GM12878 (cell line): ENCODE data around the gene PACS1. TPM values are rescaled to one million over a fixed set of nuclear protein-coding genes. Genes with fewer than 3 reads are reported as not detected.

Experiments
- ATAC-seq: fragments of 200-7000 bp; cut with Tn5 transposase; 3 replicates; pipeline ENCODE4 v1.9.1; 2020; ENCODE audit warnings: mild to moderate bottlenecking, moderate library complexity
- BruUV-seq: library from RNA; stranded (reverse); fragments of 400-500 nt; replicated peaks from 2 replicates; lab custom pipeline; 2021; lab: Mats Ljungman, UMichigan
- CTCF ChIA-PET: fragments of 300-600 bp; sonication (Branson Sonifier 250); formaldehyde crosslinking; extraction: SDS; loops from one replicate; lab custom pipeline; 2021; ENCODE audit warnings: inconsistent platforms; lab: Yijun Ruan, JAX
- POLR2A ChIA-PET: fragments of 350-600 bp; formaldehyde crosslinking; extraction: SDS; loops from one replicate; lab custom pipeline; 2021; ENCODE audit warnings: inconsistent platforms; lab: Charles Lee
- RAD21 ChIA-PET: fragments of 300-600 bp; sonication (Branson Sonifier 250); formaldehyde crosslinking; loops from one replicate; lab custom pipeline; 2023; ENCODE audit warnings: antibody characterized with exemption; ENCODE audit not compliant: unreplicated experiment; lab: Charles Lee
- SMC1A ChIA-PET: fragments of 300-600 bp; sonication (Branson Sonifier 250); formaldehyde crosslinking; loops from one replicate; lab custom pipeline; 2023; ENCODE audit not compliant: unreplicated experiment, uncharacterized antibody; lab: Charles Lee
- DNase-seq: peaks from one replicate; pipeline ENCODE4 v3.0.0-alpha.2; 2011; ENCODE audit warnings: low read depth, low spot score
- FAIRE-seq: peaks from 3 replicates; lab custom pipeline; 2011; peaks lifted over from hg19 to GRCh38; lab: Jason Lieb, UNC
- H2AFZ ChIP-seq: 2 replicates; pipeline ENCODE4 v1.6.0; 2011; ENCODE audit warnings: low read depth, low read length, control low read depth; ENCODE audit not compliant: control insufficient read depth
- H3K27ac ChIP-seq: 2 replicates; pipeline ENCODE4 v1.5.1; 2011; ENCODE audit warnings: control low read depth; ENCODE audit not compliant: control insufficient read depth, insufficient read depth
- H3K27me3 ChIP-seq, 2 experiments: replicated peaks in 1 of 2; 2 replicates each; pipeline versions ENCODE4 v1.6.0 to v1.6.1; 2011; ENCODE audit warnings: low read length in 1 of 2; ENCODE audit not compliant: control insufficient read depth in 2 of 2, insufficient read depth in 2 of 2
- H3K36me3 ChIP-seq, 2 experiments: 2 replicates each; pipeline ENCODE4 v1.5.1; 2011; ENCODE audit warnings: low read length in 1 of 2; ENCODE audit not compliant: control insufficient read depth in 2 of 2, insufficient read depth in 2 of 2
- H3K4me1 ChIP-seq: 2 replicates; pipeline ENCODE4 v1.6.1; 2011; ENCODE audit warnings: mild to moderate bottlenecking, low read length, moderate library complexity, mixed read lengths; ENCODE audit not compliant: control insufficient read depth, insufficient read depth
- H3K4me2 ChIP-seq: 2 replicates; pipeline ENCODE4 v1.6.0; 2011; ENCODE audit warnings: control low read depth; ENCODE audit not compliant: control insufficient read depth, insufficient read depth
- H3K4me3 ChIP-seq: fragments of 200-600 bp; sonication (generic); 2 replicates; pipeline ENCODE4 v1.5.1; 2016
- H3K79me2 ChIP-seq: 2 replicates; pipeline ENCODE4 v1.6.0; 2011; ENCODE audit warnings: low read length; ENCODE audit not compliant: control insufficient read depth, insufficient read depth
- H3K9ac ChIP-seq: 2 replicates; pipeline ENCODE4 v1.8.0; 2011; ENCODE audit warnings: low read length, control low read depth, mixed read lengths; ENCODE audit not compliant: control insufficient read depth, insufficient read depth
- H3K9me3 ChIP-seq: replicated peaks from 3 replicates; pipeline ENCODE4 v1.5.1; 2011; ENCODE audit warnings: mild to moderate bottlenecking, low read length; ENCODE audit not compliant: control insufficient read depth, insufficient read depth
- H4K20me1 ChIP-seq: 2 replicates; pipeline ENCODE4 v1.6.0; 2011; ENCODE audit not compliant: control insufficient read depth, insufficient read depth
- DPF2 ChIP-seq: fragments of 450-650 bp; IDR thresholded peaks from 2 replicates; pipeline ENCODE4 v1.6.1; 2017; ENCODE audit warnings: mild to moderate bottlenecking
- FOS ChIP-seq: IDR thresholded peaks from 3 replicates; pipeline ENCODE4 v1.6.1; 2011; ENCODE audit warnings: borderline replicate concordance; ENCODE audit not compliant: insufficient read length; ENCODE audit errors: extremely low read depth
- MTA2 ChIP-seq: fragments of 450-650 bp; IDR thresholded peaks from 2 replicates; pipeline ENCODE4 v1.6.1; 2016; ENCODE audit warnings: low read depth, mild to moderate bottlenecking, moderate library complexity
- MYB ChIP-seq: fragments of 150-350 bp; IDR thresholded peaks from 2 replicates; pipeline ENCODE4 v1.6.1; 2014; ENCODE audit warnings: mild to moderate bottlenecking, low read depth, low read length, borderline replicate concordance
- MYC ChIP-seq: IDR thresholded peaks from 2 replicates; pipeline ENCODE4 v1.6.1; 2011; ENCODE audit warnings: mild to moderate bottlenecking, low read length, moderate library complexity, inconsistent platforms; ENCODE audit not compliant: insufficient read depth, insufficient replicate concordance, insufficient read length, severe bottlenecking
- NFYB ChIP-seq: IDR thresholded peaks from 2 replicates; pipeline ENCODE4 v1.6.1; 2011; ENCODE audit warnings: low read depth, mild to moderate bottlenecking, low read length, improper control_type of control experiment, moderate library complexity; ENCODE audit not compliant: insufficient read depth
- NKRF ChIP-seq: fragments of 450-650 bp; conservative IDR thresholded peaks from 2 replicates; pipeline ENCODE4 v1.6.1; 2017; ENCODE audit warnings: mild to moderate bottlenecking, moderate library complexity
- NR2F1 ChIP-seq: fragments of 450-650 bp; conservative IDR thresholded peaks from 2 replicates; pipeline ENCODE4 v1.6.1; 2017; ENCODE audit warnings: mild to moderate bottlenecking
- PAX8 ChIP-seq: fragments of 450-650 bp; IDR thresholded peaks from 2 replicates; pipeline ENCODE4 v1.6.1; 2017; ENCODE audit warnings: mild to moderate bottlenecking, moderate library complexity
- POLR2AphosphoS2 ChIP-seq: IDR thresholded peaks from 2 replicates; pipeline ENCODE4 v1.6.1; 2011; ENCODE audit warnings: low read depth, mild to moderate bottlenecking, low read length, improper control_type of control experiment, moderate library complexity
- POLR2AphosphoS5 ChIP-seq: IDR thresholded peaks from 2 replicates; pipeline ENCODE4 v1.6.1; 2011; ENCODE audit warnings: mild to moderate bottlenecking, low read length, inconsistent platforms
- SIN3A ChIP-seq: IDR thresholded peaks from 2 replicates; pipeline ENCODE4 v1.6.1; 2012; ENCODE audit warnings: low read depth, low read length, improper control_type of control experiment
- SMAD1 ChIP-seq: fragments of 450-650 bp; IDR thresholded peaks from 2 replicates; pipeline ENCODE4 v1.6.1; 2018; ENCODE audit warnings: mild to moderate bottlenecking, low read depth; ENCODE audit not compliant: partially characterized antibody
- SMAD5 ChIP-seq: IDR thresholded peaks from 2 replicates; pipeline ENCODE4 v1.6.1; 2016; ENCODE audit warnings: antibody characterized with exemption, low read depth
- STAT3 ChIP-seq: IDR thresholded peaks from 2 replicates; pipeline ENCODE4 v1.6.1; 2011; ENCODE audit warnings: low read depth, low read length, improper control_type of control experiment
- TARDBP ChIP-seq: IDR thresholded peaks from 2 replicates; pipeline ENCODE4 v1.6.1; 2016; ENCODE audit warnings: borderline replicate concordance
- ZNF217 ChIP-seq: fragments of 450-650 bp; IDR thresholded peaks from 2 replicates; pipeline ENCODE4 v1.6.1; 2017; ENCODE audit warnings: antibody characterized with exemption, mild to moderate bottlenecking
- ZNF384 ChIP-seq: IDR thresholded peaks from 2 replicates; pipeline ENCODE4 v1.6.1; 2012; ENCODE audit warnings: low read depth, mild to moderate bottlenecking, low read length, improper control_type of control experiment, borderline replicate concordance
- WGBS: methylation state at CpG from one replicate; pipeline ENCODE4 v1.1.6; 2016; ENCODE audit warnings: low lambda C conversion rate; ENCODE audit not compliant: insufficient replicate concordance, insufficient coverage; ENCODE audit errors: missing lambda C conversion rate; 5-methylcytosine and 5-hydroxymethylcytosine counted together
- in situ Hi-C: fragments of 300-500 bp; cut with MboI; formaldehyde crosslinking; loops from 9 replicates; pipeline ENCODE4 v1.14.3; 2018; ENCODE audit warnings: mixed read lengths
- intact Hi-C: fragments of 100-400 bp; cut with micrococcal nuclease; formaldehyde crosslinking; loops from one replicate; pipeline ENCODE4 v1.14.2; 2022; ENCODE audit not compliant: unreplicated experiment
- polyA plus RNA-seq, 11 experiments: library from polyadenylated mRNA; depleted of rRNA in 4 of 11; unstranded in 6 of 11; stranded (reverse) in 5 of 11; fragments of >200 nt; fragmentation: Nextera tagmentation in 4 of 11; fragmentation: Illumina TruSeq in 1 of 11; extraction: Ambion mirVana in 4 of 11; extraction: Trizol in 1 of 11; gene quantifications; 1 replicate in 1 of 11; 2 replicates in 10 of 11; pipeline versions ENCODE4 v1.2.1 to v1.2.3, GENCODE V29; 2011 to 2016; ENCODE audit warnings: inconsistent platforms in 2 of 11, missing spikeins in 2 of 11, low read depth in 1 of 11
- total RNA-seq, 4 experiments: library from RNA; depleted of rRNA in 3 of 4; stranded (reverse); fragments of >200 nt in 3 of 4; fragmentation: Illumina TruSeq in 1 of 4; extraction: Trizol in 1 of 4; gene quantifications; 2 replicates each; pipeline versions ENCODE4 v1.2.1 to v1.2.3, GENCODE V29; 2013 to 2021

The PACS1 gene
- total and polyA plus RNA-seq, 10 of the 15 experiments (the other 5 are each of a cell fraction or from before 2014, with no cell fraction given): 1.1 to 74.3 (median 17.9) TPM

DNA sequence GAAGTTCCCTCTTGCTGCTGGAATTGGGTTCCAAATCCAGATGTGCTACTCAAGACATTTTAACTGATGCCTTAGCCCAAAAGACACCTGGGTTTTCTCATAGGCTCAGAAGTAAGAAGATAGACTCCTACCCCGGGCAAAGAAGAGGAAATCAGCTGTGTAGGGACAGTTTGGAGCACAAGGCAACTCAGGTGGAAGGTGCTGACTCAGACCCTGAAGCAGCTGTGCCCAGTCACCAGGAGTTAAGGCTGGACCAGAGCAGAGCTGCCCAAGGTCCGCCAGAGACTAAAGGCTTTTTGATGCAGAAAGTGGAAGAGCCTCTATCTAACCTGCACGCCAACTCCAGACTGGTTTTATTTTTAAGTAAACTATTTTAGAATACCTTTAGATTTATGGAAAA is 177.7 kb downstream of the PACS1 start:
- no peak overlapping the region for H2AFZ ChIP-seq
- peaks cover 2 to 13% of the 10 kb centered on the region in 2 experiments; a peak in 3 of 4 replicates for H3K36me3 ChIP-seq
- in situ Hi-C loops (no loop called here), intact Hi-C loops (no loop called here)
- WGBS: 59% methylated on average over 3 of the region's 3 CpGs
- H3K27me3 ChIP-seq: no peaks in the 10 kb centered on the region
- DNase-seq: no peak
- no TSS peak for BruUV-seq
- no peak for ATAC-seq
- H3K27ac ChIP-seq: no peak overlapping the region
- H3K9me3 ChIP-seq: no peaks in the 10 kb centered on the region
- H3K9ac ChIP-seq: no peak overlapping the region
- H4K20me1 ChIP-seq: no peaks in the 10 kb centered on the region
- ChIA-PET RAD21 (no interaction called here), CTCF (no interaction called here), SMC1A (no interaction called here), POLR2A (no interaction called here)
- H3K79me2 ChIP-seq: no peaks in the 10 kb centered on the region
- TF ChIP-seq SMAD5: no peak
- no peak for TF ChIP-seq POLR2AphosphoS5
- no peak for TF ChIP-seq FOS
- TF ChIP-seq ZNF384: no peak
- TF ChIP-seq STAT3: no peak
- no peak for TF ChIP-seq DPF2
- TF ChIP-seq POLR2AphosphoS2: no peak
- no peaks in the 10 kb centered on the region for H3K4me1 ChIP-seq
- H3K4me2 ChIP-seq: no peak overlapping the region
- no peak for FAIRE-seq
- no peak overlapping the region for H3K4me3 ChIP-seq

DNA sequence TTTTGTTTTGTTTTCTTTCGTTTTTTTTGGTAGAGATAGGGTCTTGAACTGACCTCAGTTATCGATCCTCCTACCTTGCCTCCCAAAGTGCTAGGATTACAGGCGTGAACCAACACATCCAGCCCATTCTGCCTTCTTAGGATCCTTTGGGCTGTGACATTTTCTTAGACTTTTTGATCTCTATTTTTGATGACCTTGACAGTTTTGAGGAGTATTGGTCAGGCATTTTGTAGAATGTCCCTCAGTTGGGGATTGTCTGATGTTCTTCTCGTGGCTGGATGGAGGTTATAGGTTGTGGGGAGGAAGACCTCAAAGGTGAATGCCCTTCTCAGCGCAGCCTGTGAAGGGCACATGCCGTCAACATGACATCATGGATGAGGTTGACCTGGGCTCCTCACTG is 178.8 kb downstream of the PACS1 start:
- CTCF ChIA-PET: no interaction called here
- Histone ChIP-seq H3K27ac (no peak overlapping the region), H3K79me2 (no peaks in the 10 kb centered on the region), H3K4me1 (no peaks in the 10 kb centered on the region), H3K36me3 (peaks cover 0 to 13% of the 10 kb centered on the region in 2 experiments; a peak in 3 of 4 replicates), H4K20me1 (no peaks in the 10 kb centered on the region), H3K9ac (no peak overlapping the region), H3K4me2 (no peak overlapping the region), H3K4me3 (no peak overlapping the region), H3K27me3 (no peaks in the 10 kb centered on the region), H3K9me3 (no peaks in the 10 kb centered on the region), H2AFZ (no peak overlapping the region)
- BruUV-seq: no TSS peak
- in situ Hi-C loops: no loop called here
- DNase-seq (no peak), FAIRE-seq (no peak), ATAC-seq (no peak)
- 96% methylated on average over 6 of the region's 6 CpGs for WGBS
- RAD21 ChIA-PET: no interaction called here
- SMC1A ChIA-PET: no interaction called here
- POLR2A ChIA-PET: no interaction called here
- intact Hi-C loops: no loop called here
- TF ChIP-seq MYB (no peak), DPF2 (no peak), NFYB (no peak), SMAD1 (no peak), NR2F1 (no peak), ZNF217 (no peak), MYC (no peak), PAX8 (no peak), NKRF (no peak), TARDBP (no peak), SIN3A (no peak), MTA2 (no peak)
